HFFc6 (cell line): ENCODE measurements around the gene HRAS. TPM values are rescaled to one million over a fixed set of nuclear protein-coding genes. Genes with fewer than 3 reads are reported as not detected.

Source experiments
- DNase-seq: peaks from one replicate; pipeline ENCODE4 v3.0.0-alpha.2; 2018
- H3K27ac Mint-ChIP-seq: 2 replicates; pipeline ENCODE4 v1.8.0; 2020; ENCODE audit warnings: mild to moderate bottlenecking, mixed read lengths
- H3K27me3 Mint-ChIP-seq: 2 replicates; pipeline ENCODE4 v1.8.0; 2021; ENCODE audit warnings: mild to moderate bottlenecking, moderate library complexity, mixed read lengths; ENCODE audit not compliant: insufficient read depth
- H3K36me3 Mint-ChIP-seq: 2 replicates; pipeline ENCODE4 v1.8.0; 2021; ENCODE audit warnings: low read depth, mixed read lengths
- H3K4me1 Mint-ChIP-seq: 2 replicates; pipeline ENCODE4 v1.8.0; 2020; ENCODE audit warnings: low read depth, mixed read lengths
- H3K4me3 Mint-ChIP-seq: 2 replicates; pipeline ENCODE4 v1.8.0; 2020; ENCODE audit warnings: mild to moderate bottlenecking, moderate library complexity, mixed read lengths
- H3K9me3 Mint-ChIP-seq: 2 replicates; pipeline ENCODE4 v1.8.0; 2020; ENCODE audit warnings: mild to moderate bottlenecking, mixed read lengths
- total RNA-seq, 6 experiments: library from RNA; stranded (reverse); fragmentation: NEBNext Ultra II Directional; extraction: Animal tissue kit (Norgen Biotek cat#: 25700); gene quantifications; 2 replicates in 1 of 6; 3 replicates in 5 of 6; pipeline ENCODE4 v1.2.3, GENCODE V29; 2021
- TF ChIP-seq, protein P1 (sequence below): fragments of 200-600 bp; sonication (generic); IDR thresholded peaks from 2 replicates; pipeline ENCODE4 v1.5.0; 2021; ENCODE audit warnings: antibody characterized with exemption, mild to moderate bottlenecking

Gene HRAS
- total RNA-seq, 6 experiments from 2014 or later: 102 to 125 (median 107) TPM

DNA sequence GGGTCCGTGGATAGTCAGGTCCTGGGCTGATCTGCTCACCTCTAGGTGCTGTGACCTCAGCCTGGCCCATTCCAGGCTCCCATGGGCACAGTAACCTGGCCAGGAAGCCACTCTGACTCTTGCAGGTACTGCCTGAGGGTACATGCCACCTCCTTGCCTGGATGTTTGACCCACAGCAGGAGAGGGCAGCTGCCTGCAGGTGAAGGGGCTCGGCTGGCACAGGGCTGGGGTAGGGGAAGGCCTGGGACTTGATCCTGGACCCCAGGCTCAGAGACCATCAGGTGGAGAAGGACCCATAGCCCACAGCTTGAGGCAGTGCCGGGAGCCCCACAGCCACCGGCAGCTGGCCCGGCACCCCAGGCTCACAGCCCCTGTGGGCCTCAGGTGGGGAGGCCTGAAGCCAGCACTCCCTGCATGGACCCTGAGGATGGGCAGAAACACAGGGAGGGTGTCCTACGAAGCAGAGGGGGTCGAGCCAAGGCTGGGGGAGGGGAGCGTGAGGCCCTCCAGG, 4.7 kb upstream of the HRAS start:
- no peak overlapping the region for H3K27ac Mint-ChIP-seq
- no peaks in the 10 kb centered on the region; the same call in 1 of the 2 replicates for H3K27me3 Mint-ChIP-seq
- H3K9me3 Mint-ChIP-seq: no peaks in the 10 kb centered on the region
- no peaks in the 10 kb centered on the region for H3K4me1 Mint-ChIP-seq
- DNase-seq: no peak
- H3K4me3 Mint-ChIP-seq: no peak overlapping the region
- H3K36me3 Mint-ChIP-seq: no peaks in the 10 kb centered on the region
- TF ChIP-seq, protein P1, sequence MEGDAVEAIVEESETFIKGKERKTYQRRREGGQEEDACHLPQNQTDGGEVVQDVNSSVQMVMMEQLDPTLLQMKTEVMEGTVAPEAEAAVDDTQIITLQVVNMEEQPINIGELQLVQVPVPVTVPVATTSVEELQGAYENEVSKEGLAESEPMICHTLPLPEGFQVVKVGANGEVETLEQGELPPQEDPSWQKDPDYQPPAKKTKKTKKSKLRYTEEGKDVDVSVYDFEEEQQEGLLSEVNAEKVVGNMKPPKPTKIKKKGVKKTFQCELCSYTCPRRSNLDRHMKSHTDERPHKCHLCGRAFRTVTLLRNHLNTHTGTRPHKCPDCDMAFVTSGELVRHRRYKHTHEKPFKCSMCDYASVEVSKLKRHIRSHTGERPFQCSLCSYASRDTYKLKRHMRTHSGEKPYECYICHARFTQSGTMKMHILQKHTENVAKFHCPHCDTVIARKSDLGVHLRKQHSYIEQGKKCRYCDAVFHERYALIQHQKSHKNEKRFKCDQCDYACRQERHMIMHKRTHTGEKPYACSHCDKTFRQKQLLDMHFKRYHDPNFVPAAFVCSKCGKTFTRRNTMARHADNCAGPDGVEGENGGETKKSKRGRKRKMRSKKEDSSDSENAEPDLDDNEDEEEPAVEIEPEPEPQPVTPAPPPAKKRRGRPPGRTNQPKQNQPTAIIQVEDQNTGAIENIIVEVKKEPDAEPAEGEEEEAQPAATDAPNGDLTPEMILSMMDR: no peak

DNA sequence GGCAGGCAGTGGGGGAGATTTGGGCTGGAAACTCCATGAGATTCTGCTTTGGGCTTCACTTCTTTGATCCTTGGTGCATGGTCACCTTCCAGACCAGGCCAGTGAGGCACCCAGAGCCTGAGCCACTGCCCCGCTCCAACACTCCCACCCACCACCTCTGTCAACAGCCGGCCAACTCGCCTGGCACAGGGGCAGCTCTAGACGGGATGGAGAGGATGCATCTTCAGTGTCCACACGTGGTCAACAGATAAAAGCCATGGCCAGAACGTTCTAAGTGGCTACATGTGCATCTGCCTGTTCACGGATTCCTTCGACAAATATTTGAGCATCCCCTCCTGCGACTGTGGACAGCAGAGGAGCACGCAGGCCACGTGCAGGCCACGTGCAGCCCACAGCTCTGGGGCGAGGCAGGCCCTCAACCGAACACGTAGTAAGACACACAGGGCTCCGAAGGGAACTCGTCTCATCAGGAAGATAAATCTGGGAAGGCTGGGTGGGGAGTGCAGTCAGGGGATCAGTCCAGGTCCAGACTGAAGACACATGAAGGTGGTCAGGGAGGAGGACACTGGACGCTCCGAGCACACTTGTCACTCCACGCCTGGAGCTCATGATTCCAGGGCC, 3.2 kb upstream of the HRAS start:
- Mint-ChIP-seq H3K4me3 (no peak overlapping the region), H3K4me1 (no peaks in the 10 kb centered on the region)
- TF ChIP-seq, protein P1: no peak

DNA sequence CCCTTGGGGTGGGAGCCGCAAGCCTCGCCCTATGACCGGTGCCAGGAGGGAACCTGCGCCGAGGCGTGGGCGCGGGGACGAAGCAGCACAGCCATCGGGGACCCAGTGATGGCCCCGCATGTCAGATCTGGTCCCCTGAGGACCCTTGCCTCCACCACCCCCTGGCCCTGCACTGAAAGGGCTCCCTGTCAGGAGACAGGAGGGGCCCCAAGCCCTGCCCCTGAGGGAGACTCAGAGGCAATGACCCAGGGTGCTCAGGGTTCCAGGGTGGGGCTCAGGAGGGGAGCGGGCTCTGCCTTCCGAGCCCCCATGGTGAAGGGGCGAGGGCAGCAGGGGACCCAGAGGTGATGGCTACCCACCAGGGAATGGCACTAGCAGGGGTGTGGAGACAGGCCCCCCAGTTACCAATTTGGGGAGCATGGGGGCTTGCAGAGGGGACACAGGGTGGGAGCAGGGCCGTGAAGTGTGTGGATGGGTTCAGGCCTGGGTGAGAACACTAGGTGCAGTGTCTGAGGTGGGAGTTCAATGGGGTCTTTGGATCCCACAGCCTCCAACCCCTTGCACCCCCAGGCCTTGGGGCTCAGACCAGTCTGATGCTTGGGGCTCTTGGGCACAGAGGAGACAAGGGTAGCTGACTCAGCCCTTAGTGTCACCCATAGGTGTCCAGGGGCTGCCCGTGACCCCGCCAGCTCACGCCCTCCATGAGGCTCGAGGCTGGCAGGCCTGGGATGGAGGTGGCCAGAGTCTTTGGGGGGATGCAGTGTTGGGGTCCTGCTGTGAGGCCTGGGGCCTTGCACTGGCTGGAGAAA, 2.5 kb upstream of the HRAS start:
- H3K9me3 Mint-ChIP-seq: no peaks in the 10 kb centered on the region

More for the DNA sequence above, 3.2 kb upstream of the HRAS start:
- Mint-ChIP-seq H3K27ac (0 out of 2 replicates have a peak overlapping the region, but pooled peaks have one; percentile 72), H3K9me3 (no peaks in the 10 kb centered on the region), H3K27me3 (no peaks in the 10 kb centered on the region; the same call in 1 of the 2 replicates), H3K36me3 (no peaks in the 10 kb centered on the region)
- no peak for DNase-seq

DNA sequence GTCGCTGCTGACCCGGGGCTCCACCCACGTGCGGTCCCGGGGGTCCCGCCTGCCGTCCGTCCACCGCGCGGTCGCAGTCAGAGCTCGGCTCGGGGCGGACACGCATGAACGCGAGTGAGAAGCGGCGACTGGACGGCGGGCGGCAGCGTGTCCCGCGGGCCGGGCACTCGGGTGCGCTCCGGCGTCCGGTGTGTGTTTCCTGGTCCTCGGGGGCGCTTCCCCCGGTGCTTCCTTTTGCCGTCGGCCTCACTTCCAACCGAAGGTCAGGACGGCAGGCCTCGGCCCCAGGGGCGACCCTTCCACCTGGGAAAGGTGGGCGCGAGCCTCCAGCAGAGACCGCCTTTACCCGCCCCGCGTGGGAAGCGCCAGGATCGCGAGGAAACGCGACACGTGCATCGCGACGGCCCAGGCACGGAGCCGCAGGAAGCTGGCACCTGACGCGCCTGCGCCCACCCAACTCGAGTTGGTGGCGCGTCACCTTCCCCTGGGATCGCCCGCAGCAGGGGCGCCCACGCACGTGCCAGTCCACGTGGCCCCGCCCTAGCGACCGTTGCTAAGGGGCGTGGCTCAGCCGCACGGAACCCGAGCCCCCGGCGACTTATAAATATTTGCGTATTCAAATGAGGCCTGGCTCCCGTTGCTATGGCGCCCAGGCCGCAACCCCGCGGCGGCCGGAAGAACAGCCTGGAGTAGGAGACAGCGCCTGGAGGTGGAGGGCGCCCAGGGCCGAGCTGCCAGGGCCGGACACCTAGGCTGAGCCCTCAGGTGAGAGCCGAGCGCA, 1.7 kb upstream of the HRAS start, which contains the start of gene LRRC56:
TSS of gene LRRC56 (plus strand) at position 687 of the 781 bp plus-strand sequence. CDS start 3,158 bp downstream, outside the sequence.
- no peaks in the 10 kb centered on the region for H3K36me3 Mint-ChIP-seq
- H3K27ac Mint-ChIP-seq: peak within 1 kb of the TSS; percentile 89
- no peaks in the 10 kb centered on the region for H3K9me3 Mint-ChIP-seq
- peaks cover 2% of the 10 kb centered on the region for H3K27me3 Mint-ChIP-seq
- TF ChIP-seq, protein P1: no peak
- peak; percentile 78 for DNase-seq
- peak within 1 kb of the TSS; percentile 89 for H3K4me3 Mint-ChIP-seq
- H3K4me1 Mint-ChIP-seq: no peaks in the 10 kb centered on the region

More for the DNA sequence above, 2.5 kb upstream of the HRAS start:
- no peak for DNase-seq
- 0 out of 2 replicates have a peak overlapping the region, but pooled peaks have one; percentile 11 for H3K4me3 Mint-ChIP-seq
- no peaks in the 10 kb centered on the region for H3K36me3 Mint-ChIP-seq
- no peaks in the 10 kb centered on the region for H3K4me1 Mint-ChIP-seq
- H3K27me3 Mint-ChIP-seq: peaks cover under 1% of the 10 kb centered on the region
- TF ChIP-seq, protein P1: no peak
- H3K27ac Mint-ChIP-seq: peak overlapping the region; percentile 72

DNA sequence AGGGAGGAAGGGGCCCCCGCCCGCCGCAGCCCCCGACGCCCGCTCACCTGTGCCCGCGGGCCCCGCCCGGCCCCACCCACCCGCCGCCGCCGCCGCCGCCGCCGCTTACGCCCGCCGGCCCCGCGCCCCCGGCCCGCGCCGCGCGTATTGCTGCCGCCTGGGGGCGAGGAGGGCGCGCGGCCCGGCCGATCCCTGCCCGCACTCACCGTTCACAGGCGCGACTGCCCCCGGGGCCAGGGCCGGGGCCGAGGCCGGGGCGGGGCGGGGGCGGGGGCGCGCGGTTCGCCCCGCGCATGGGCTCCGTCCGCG, 212 bp downstream of the HRAS start:
- no peak for DNase-seq
- no peak overlapping the region for H3K27ac Mint-ChIP-seq
- H3K9me3 Mint-ChIP-seq: no peaks in the 10 kb centered on the region
- H3K4me1 Mint-ChIP-seq: no peaks in the 10 kb centered on the region
- TF ChIP-seq, protein P1: no peak
- H3K36me3 Mint-ChIP-seq: no peaks in the 10 kb centered on the region
- no peak overlapping the region for H3K4me3 Mint-ChIP-seq
- peaks cover 2% of the 10 kb centered on the region for H3K27me3 Mint-ChIP-seq
